AG04450 (cell line): Measurements from ENCODE around the gene NAXD. TPM values are rescaled to one million over a fixed set of nuclear protein-coding genes. Genes with fewer than 3 reads are reported as not detected.

Experiments used
- CTCF ChIA-PET: fragments of 300-600, 350-600 bp; formaldehyde crosslinking; extraction: SDS; loops from one replicate; lab custom pipeline; 2022; ENCODE audit warnings: antibody characterized with exemption, inconsistent platforms; lab: Charles Lee
- POLR2A ChIA-PET: fragments of 350-600 bp; formaldehyde crosslinking; extraction: SDS; loops from one replicate; lab custom pipeline; 2021; ENCODE audit warnings: antibody characterized with exemption, inconsistent platforms; lab: Yijun Ruan, JAX
- DNase-seq: peaks from one replicate; pipeline ENCODE4 v3.0.0-alpha.2; 2011; ENCODE audit warnings: low read depth, low spot score
- H3K27ac ChIP-seq: one replicate; pipeline ENCODE4 v1.5.1; 2012; ENCODE audit warnings: low read depth, low read length, control low read depth
- H3K27me3 ChIP-seq: one replicate; pipeline ENCODE4 v1.6.0; 2012; ENCODE audit warnings: low read length; ENCODE audit not compliant: control insufficient read depth, insufficient read depth
- H3K4me3 ChIP-seq: 2 replicates; pipeline ENCODE4 v1.5.1; 2011; ENCODE audit warnings: mild to moderate bottlenecking, low read depth, low read length, control low read depth
- H3K9me3 ChIP-seq: 2 replicates; pipeline ENCODE4 v1.5.1; 2012; ENCODE audit warnings: low read length; ENCODE audit not compliant: control insufficient read depth, insufficient read depth
- polyA plus RNA-seq: library from polyadenylated mRNA; depleted of rRNA; stranded (reverse); fragments of >200 nt; gene quantifications from 2 replicates; pipeline ENCODE4 v1.2.3, GENCODE V29; 2011
- TF ChIP-seq, protein P1 (sequence below): IDR thresholded peaks from 2 replicates; pipeline ENCODE4 v1.5.1; 2011; ENCODE audit warnings: low read depth, low read length, control low read depth, inconsistent platforms

The NAXD gene
- polyA plus RNA-seq, 1 experiment, result 35.0 TPM

DNA sequence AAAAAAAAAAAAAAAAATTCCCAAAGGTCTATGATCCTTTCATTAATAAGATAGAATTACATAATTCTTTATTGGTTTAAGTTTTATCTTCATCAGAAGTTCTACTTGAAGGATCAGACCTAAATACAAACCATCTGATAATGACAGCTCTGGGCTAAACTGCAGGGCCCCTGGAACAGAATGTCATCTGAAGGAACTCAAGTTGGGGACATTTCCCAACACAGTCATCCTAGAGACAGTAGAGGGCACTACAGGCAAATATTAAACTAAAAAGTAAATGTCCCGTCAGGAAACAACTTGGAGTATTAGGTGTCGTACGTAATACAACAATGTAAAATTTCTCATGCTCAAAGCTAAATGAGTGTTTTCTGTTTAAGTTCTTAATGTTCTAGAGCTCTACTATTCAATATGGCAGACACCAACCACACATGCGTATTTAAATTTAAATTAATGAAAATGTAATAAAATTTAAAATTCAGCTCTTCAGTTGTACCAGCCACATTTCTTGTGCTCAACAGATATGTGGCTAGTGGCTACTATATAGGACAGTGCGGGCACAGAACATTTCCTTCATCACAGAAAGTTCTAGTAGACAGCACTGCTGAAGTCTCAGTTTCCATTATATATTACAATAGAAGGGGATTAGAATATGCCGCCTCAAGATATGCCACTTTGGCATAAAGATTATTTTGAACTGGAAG, 21.8 kb upstream of the NAXD start:
- TF ChIP-seq, protein P1, sequence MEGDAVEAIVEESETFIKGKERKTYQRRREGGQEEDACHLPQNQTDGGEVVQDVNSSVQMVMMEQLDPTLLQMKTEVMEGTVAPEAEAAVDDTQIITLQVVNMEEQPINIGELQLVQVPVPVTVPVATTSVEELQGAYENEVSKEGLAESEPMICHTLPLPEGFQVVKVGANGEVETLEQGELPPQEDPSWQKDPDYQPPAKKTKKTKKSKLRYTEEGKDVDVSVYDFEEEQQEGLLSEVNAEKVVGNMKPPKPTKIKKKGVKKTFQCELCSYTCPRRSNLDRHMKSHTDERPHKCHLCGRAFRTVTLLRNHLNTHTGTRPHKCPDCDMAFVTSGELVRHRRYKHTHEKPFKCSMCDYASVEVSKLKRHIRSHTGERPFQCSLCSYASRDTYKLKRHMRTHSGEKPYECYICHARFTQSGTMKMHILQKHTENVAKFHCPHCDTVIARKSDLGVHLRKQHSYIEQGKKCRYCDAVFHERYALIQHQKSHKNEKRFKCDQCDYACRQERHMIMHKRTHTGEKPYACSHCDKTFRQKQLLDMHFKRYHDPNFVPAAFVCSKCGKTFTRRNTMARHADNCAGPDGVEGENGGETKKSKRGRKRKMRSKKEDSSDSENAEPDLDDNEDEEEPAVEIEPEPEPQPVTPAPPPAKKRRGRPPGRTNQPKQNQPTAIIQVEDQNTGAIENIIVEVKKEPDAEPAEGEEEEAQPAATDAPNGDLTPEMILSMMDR, result peak; percentile 54
- CTCF ChIA-PET, result interaction anchor here (0.5 to 1.9 kb wide), 15 partner anchors 8 to 868 kb away, joined by 3 to 11 read pairs (median 4); no protein-coding TSS in a partner anchor
- no peak overlapping the region for H3K4me3 ChIP-seq
- H3K9me3 ChIP-seq, result no peaks in the 10 kb centered on the region; the same call in 1 of the 2 replicates
- POLR2A ChIA-PET, result no interaction called here
- no peak overlapping the region for H3K27ac ChIP-seq
- H3K27me3 ChIP-seq, result peaks cover 2% of the 10 kb centered on the region
- no peak for DNase-seq

DNA sequence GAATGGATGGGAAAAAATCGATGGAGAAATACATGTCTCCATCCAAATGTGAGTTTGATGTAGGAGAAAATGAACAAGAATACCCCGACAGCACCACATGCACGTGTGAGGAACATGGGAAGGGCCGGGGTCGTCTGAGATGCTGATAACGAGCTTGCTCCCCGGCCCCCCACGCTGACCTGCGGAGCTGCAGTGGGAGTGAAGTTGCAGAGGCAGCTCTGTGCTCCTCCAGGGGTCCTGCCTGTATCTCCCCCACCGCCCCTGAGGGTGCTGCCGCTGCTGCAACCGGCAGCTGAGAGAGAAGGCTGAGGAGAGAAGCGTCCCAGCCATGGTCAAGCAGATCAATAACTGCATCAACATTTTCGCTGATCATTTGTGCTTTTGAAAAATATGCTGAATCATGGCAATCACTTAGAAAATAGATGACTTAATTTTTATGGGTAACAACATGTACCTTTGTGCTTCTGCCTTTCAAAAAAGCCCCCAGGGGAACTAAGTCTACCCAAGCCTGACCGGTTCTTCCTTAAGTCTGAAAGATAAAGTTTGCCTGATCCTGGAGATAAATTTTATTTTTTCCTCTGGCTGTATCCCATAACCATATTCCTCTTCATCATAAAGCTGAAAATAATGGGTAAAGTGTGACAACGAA, 18.2 kb upstream of the NAXD start:
- no peaks in the 10 kb centered on the region for H3K27me3 ChIP-seq
- DNase-seq, result no peak
- H3K27ac ChIP-seq, result no peak overlapping the region
- no peak overlapping the region for H3K4me3 ChIP-seq
- CTCF ChIA-PET, result interaction anchor here (0.8 kb wide), 1 partner anchor 276 kb away, joined by 3 read pairs; no protein-coding TSS in a partner anchor
- H3K9me3 ChIP-seq, result no peaks in the 10 kb centered on the region; the same call in 1 of the 2 replicates
- TF ChIP-seq, protein P1, result no peak
- POLR2A ChIA-PET, result interaction anchor here (0.8 kb wide), 1 partner anchor 118 kb away, joined by 4 read pairs; no protein-coding TSS in a partner anchor

DNA sequence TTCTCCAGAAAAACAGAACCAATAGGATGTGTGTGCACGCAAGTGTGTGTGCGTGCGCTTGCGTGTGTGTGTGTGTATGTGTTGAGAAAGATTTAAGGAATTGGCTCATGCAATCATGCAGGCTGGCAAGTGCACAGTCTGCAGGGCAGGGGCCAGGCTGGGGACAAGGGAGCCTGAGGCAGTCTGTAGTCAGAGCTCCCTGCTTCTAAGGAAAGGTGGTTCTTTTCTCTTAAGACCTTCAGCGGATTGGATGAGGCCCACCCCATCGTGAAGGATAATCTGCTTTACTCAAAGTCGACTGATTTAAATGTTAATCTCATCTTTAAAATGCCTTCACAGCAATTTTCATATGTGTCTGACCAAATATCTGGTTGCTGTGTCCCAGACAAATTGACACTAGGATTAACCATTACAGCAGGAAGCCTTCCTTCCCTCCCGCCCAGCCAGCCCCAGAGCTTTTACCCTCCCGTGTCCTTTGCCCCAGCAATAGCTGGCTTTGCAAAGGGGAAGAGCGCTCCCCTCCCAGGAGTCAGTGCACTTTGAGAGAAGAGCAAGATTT, 15.0 kb upstream of the NAXD start:
- Histone ChIP-seq H3K4me3 (no peak overlapping the region), H3K27ac (no peak overlapping the region), H3K27me3 (no peaks in the 10 kb centered on the region), H3K9me3 (no peaks in the 10 kb centered on the region; the same call in 1 of the 2 replicates)
- DNase-seq, result no peak
- TF ChIP-seq, protein P1, result no peak
- ChIA-PET CTCF (interaction anchor here (0.7 kb wide), 1 partner anchor 65 kb away, joined by 6 read pairs; no protein-coding TSS in a partner anchor), POLR2A (interaction anchor here (0.7 kb wide), 1 partner anchor 40 kb away, joined by 3 read pairs; no protein-coding TSS in a partner anchor)

DNA sequence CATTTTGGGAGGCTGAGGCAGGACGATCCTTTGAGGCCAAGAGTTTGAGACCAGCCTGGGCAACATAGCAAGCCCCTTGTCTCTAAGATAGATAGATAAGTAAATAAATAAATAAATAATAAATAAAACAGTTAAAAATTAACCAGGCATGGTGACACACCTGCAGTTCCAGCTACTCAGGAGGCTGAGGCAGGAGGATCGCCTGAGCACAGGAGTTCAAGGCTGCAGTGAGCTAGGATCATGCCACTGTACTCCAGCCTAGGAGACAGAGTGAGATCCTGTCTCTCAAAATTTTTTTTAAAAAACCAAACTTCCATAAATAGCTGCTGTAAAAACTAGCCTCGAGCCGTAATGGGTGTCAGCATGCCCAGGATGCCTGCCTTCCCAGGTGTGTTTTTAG, 14.4 kb upstream of the NAXD start:
- TF ChIP-seq, protein P1, result no peak
- H3K27ac ChIP-seq, result no peak overlapping the region
- no peak overlapping the region for H3K4me3 ChIP-seq
- no peaks in the 10 kb centered on the region; the same call in 1 of the 2 replicates for H3K9me3 ChIP-seq
- ChIA-PET CTCF (interaction anchor here (0.8 kb wide), 1 partner anchor 8 kb away, joined by 3 read pairs; no protein-coding TSS in a partner anchor), POLR2A (no interaction called here)
- no peak for DNase-seq
- no peaks in the 10 kb centered on the region for H3K27me3 ChIP-seq
